Testis (tissue), 2 donors: ENCODE results near the gene TAPBPL.

ENCODE experiments used
- CTCF ChIP-seq, 3 experiments: fragments of 450-650 bp in 2 of 3; fragments of 200-600 bp in 1 of 3; sonication (generic) in 1 of 3; IDR thresholded peaks; one replicate each; pipeline ENCODE4 v1.5.1; 2016 to 2019; ENCODE audit warnings: antibody characterized with exemption in 3 of 3, mild to moderate bottlenecking in 2 of 3, moderate library complexity in 1 of 3
- POLR2A ChIP-seq: fragments of 450-650 bp; IDR thresholded peaks from one replicate; pipeline ENCODE4 v1.6.1; 2017; ENCODE audit warnings: antibody characterized with exemption, mild to moderate bottlenecking, moderate library complexity

GRCh38 chr12:6478416-6478815 lies 26.6 kb downstream of the TAPBPL start:
- TF ChIP-seq POLR2A (no peak), CTCF (IDR thresholded peaks at IDR 0.05) (no peak)
